GM21619 (cell line): Measurements from ENCODE around the gene ULK2.
"Not testable (repeated sequence)": the region's sequence is repeated elsewhere in the genome, so short reads cannot be mapped to it uniquely, and the experiment has no call there.

Experiments
- ATAC-seq: cut with Tn5 transposase; IDR thresholded peaks from one replicate; pipeline ENCODE4 v1.9.1; 2021; ENCODE audit not compliant: unreplicated experiment

ULK2 gene

DNA sequence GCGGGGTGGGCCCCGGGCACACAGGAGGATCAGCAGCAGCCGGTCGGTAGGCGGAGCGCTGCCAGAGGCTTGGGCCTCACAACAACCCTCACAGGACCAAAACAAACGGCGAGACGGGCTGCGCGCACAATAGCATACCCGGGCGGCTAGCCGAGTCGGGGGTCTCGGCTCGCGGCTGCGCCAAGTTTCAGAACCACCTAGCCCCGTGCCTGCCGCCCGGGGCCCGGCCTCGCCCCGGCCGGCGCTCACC, 732 bp downstream of the ULK2 start:
- ATAC-seq: no peak

DNA sequence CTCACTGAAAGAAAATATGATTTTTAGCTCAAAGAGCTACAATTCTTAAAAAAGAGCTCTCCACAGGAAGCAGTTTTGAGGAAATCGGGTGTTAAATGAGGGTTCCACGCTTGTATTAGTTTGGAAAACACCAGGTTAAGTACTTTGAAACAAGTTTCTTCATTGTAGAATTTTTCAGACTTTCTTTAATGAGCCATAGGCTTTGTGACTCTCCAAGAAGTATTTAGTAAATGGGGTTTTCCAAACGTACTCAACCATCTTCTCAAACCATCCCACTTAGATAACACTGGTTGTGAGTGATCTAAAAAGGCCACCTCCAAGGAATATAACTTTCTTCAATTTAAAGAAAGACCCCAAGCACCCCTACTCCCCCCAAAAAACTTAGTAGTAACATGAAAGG, 2.7 kb downstream of the ULK2 start:
- ATAC-seq: no peak

DNA sequence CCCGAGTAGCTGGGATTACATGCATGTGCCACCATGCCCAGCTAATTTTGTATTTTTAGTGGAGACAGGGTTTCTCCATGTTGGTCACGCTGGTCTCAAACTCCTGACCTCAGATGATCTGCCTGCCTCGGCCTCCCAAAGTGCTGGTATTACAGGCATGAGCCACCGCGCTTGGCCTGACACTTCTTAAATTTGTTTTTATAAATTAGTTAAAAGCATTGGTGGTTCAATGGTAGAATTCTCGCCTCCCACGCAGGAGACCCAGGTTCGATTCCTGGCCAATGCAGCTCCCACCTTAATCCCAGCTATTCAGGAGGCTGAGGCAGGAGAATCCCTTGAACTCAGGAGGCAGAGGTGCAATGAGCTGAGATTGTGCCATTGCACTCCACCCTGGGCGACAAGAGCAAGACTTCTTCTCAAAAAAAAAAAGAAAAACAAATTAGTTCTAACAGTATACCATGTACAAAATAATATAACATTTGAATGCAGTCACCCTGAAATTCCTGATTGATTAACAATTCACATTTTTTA, 7.0 kb downstream of the ULK2 start:
- not testable (repeated sequence) for ATAC-seq

DNA sequence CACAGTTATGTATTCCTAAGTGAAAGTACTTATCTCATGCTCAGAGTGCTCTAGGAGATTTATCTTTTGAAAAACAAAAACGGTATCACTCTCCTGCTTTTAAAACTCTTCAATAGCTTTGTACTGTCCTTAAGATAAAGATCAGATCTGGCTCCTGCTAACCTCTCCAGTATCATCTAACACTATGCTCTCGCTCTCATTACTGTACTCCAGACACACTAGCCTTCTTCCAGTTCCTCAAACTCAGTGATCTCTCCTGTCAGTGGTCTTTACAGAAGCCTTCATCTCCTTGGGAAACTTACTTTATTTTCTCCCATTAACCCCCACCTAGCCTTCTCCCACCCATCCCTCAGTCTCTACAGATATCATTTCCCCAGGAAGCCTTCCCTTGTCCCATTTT, 10.1 kb downstream of the ULK2 start:
- ATAC-seq: no peak

DNA sequence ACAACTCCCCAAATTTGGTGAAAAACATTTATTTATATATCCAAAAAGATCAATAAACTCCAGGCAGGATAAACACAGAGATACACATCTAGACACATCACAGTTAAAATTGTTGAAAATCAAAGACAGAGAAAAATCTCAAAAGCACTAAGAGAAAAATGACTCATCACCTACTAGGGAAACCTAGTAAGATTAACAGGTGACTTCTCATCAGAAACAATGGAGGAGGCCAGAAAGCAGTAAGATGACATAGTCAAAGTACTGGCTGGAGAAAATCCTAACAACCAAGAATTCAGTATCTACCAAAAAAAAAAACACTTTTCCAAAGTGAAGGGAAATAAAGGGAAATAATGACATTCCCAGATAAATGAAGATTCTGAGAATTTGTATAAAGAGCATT, 33.8 kb downstream of the ULK2 start:
- no peak for ATAC-seq

DNA sequence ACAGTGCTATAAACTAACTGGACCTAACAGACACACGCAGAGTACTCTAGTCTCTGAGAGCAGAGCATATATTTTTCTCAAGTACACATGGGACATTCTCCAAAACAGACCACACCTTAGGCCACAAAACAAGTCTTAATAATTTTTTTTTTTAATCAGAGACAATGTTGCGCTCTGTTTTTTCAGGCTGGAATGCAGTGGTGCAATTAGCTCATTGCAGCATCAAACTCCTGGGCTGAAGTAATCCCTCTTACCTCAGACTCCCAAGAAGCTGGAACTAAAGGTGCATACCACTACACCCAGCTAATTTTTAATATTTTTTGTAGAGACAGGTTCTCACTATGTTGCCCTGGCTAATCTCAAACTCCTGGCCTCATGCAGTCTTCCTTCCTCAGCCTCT, 37.7 kb downstream of the ULK2 start:
- no peak for ATAC-seq

DNA sequence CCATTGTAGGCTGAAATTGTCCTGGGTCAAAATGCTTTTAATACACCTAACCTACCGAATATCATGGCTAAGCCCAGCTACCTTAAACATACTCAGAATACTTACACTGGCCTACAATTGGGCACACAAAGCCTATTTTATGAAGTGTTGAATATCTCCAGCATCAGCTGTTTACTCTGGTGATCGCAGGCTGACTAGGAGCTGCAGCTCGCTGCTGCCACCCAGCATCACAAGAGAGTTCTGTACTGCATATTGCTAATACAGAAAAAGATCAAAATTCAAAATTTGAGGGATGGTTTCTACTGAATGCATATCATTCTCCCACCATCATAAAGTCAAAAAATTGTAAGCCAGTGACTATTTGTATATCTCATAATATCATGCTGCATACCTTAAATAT, 55.3 kb downstream of the ULK2 start:
- ATAC-seq: no peak

DNA sequence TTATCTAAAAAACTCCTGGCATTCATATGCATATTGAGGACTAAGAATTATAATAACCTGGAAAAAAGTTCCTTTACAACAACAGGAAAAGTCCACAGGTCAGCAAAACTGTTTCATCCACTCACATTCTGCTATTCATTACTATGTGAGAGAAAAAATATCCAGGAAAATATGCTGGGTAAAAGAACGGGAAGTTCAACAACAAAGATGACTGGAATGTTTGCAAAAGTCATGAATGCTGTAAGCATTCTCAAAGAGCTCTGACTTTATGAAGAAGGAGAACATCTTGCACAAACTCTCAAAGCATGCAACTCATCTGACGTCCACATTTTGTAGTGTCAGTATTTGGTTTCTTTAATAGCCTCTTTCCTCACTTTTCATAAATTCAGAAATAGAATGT, 62.7 kb downstream of the ULK2 start:
- no peak for ATAC-seq

DNA sequence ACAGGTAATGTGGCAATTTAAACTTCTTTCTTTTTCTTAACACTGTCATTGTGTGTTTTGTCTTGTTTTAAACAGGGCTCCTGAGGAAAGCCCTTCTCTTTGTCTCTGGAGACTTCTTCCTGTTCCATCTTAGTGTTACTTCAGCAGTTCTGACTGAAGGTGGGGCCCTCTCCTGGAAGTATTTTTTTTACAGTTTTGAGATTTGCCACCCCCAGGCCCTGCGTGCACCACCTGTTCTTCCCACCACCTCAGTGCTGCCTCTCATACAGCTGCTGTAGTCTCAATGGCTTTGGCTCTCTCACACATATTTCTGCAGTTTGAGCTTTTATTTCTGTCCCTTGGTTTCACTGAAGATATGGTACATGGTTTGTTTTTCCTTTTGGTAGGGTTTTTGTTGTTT, 67.2 kb downstream of the ULK2 start:
- ATAC-seq: no peak

DNA sequence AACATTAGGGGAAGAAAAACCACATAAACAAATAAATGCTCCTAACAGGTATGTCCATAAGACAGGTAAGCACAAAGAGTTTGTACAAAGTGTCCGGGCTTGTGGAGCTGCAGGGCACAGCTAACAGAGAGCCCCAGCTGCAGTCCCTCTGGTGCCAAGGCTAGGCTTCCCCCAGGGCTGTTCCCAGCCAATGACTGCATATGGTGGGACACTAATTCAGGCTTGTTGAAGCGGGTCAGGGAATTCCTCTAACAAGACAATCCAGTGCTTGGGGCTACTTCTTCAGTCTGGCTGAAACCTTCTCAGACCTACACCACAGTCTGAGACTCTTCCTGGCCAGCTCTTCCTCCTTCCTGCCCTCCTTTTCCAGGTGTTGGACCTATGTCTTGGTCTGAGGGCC, 67.9 kb downstream of the ULK2 start:
- no peak for ATAC-seq

DNA sequence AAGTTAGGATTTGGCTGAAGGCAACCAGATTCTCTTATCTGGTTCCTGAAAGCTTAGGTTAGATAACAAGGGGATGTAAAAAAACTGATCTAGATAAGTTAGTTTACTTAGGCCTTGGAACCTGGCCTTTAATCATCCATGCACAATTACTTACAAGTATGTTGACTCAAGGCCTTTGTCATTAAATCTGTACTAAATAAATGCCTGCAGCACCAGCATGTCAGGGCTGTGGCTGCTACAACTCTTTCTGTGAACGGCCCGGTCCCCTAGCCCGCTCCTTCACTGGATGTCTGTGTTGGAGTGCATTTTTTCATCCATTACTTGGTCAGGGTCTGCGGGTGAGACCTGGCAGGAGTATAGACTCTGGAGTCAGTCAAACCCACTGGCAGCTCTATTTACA, 71.3 kb downstream of the ULK2 start:
- ATAC-seq: no peak

DNA sequence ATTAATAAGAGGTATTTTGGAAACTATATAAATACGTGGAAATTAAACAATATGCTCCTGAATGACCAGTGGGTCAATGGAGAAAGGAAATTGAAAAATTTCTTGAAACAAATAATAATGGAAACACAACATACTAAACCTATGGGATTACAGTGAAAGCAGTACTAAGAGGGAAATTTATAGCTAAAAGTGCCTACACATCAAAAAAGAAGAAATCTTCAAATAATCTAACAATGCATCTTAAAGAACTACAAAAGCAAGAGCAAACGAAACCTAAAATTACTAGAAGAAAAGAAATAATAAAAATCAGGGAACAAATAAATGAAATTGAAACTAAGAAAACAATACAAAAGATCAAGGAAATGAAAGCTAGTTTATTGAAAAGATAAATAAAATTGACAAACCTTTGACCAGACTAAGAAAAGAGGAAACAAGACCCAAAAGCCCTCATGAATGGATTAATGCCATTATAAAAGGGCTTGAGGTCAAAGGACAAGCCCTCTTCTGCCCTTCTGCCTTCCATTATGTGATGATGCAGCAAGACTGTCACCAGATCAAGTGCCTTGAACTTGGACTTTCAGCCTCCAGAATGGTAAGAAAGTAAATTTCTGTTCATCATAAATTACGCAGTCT, 75.7 kb downstream of the ULK2 start:
- ATAC-seq: no peak

DNA sequence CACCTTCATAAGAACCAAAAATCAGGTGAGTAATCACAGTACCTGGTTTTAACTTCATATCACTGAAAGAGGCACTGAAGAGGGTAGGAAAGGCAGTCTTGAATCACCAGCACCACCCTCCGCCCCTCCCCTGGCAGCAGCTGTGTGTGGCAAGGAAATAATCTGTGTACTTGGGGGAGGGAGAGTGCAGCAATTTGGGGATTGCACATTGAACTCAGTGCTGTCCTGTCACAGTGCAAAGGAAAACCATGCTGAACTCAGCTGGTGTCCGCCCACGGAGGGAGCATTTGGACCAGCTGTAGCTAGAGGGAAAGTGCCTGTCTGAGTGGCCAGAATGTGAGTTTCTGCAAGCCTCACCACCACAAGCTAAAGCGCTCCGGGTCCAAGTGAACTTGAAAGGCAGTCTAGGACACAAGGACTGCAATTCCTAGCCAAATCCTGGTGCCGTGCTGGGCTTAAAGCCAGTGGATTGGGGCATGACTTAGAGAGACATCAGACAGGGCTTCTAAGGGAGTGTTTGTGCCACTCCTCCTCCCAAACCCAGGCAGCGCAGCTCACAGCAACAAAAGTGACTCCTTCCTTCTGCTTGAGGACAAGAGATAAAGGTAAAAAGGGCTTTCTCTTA, 79.9 kb downstream of the ULK2 start:
- ATAC-seq: no peak

DNA sequence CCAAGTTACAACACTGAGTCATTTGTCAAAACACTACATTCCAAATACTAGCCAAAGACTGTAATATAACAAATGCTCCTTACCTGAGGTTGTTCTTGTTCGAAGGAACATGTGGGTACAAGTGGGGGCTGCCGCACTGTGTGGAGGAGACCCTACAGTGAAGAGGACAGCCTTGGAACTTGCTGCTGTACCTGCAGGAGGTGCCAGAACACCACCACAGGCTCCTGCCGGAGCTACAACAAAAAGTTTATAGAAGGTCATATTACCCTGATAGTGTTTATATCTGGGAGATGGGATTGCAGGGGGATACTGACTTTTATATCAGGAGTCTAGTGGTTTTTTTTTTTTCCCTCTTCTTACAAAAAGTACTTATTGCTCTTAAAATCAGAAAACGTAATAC, 81.9 kb downstream of the ULK2 start:
- ATAC-seq: no peak

DNA sequence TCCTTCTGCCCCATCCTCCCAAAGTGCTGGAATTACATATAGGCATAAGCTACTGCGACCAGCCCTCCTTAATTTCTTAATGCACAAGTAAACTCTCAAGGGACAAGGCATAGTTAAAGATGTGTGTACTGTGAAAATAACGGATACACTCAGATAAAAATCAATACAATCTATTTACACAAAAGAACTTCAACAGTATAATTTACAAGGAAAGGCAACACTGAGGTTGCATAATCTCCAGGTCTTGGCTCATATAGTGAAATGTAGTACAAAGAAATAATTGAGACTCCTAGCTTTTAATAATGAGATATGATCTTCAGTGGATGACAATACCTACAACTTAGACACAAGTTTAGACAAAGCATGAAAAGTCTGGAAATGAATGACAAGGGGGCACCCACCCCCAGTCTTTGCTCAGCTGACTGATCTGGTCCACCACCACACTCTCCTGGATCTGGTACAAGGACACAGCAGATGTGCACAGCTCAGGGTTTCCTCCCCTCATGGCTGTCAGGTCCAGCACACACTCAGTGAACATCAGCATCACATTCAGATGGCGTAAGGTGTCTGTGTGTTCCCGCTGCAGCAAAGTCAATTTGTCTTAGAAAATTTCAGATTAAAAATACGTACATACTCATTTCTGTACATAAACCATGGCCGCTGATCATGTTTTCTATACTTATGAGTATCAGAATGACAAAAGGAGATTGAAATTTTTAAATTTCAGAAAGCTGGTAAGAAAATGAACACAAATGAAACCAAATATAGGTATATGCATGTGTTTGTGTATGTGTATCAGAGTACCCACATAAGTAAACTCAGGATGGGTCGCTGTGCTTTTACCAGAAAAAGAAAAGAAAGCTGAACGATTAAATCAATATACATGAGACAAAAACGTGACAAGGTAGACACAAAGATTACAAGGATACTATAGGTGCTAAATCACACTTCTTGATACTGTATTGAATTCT, 86.0 kb downstream of the ULK2 start:
- ATAC-seq: no peak

DNA sequence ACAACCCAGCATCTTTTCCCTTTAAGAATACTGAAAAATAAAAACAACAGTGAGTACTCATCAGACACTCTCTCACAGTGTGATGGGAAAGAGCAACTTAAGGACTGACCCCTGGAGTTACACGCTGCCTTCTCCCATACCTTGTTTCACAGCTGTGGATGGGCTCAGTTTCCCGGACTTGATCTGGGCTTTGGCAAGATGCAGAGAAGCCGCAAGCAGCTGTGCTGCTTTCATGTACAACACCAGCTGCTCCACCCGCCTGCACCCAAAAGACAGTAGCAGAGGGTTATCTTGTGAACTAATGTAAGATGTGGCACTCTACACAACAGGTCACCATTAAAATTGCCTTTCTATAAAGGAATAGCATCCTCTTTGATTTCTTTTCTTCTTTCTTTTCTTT, 86.9 kb downstream of the ULK2 start:
- no peak for ATAC-seq

DNA sequence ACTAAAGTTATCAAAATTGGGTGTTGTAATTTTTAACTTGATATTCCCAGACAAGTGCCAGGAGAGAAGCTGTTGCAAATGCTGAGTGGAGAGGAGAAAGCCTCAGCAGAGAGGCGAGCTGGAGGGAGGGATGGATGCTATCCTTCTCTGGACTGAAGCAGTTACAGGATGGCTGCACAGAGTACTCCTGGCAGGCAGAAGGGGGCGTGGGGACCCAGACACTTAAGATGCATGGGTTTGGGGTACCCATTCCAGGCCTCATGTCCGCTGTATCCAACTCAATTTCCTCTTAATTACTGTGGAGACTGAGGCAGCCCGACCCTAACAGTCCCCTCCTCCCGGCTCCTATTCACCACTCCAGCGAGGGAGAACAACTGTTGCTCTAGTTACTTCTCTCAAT, 94.2 kb downstream of the ULK2 start:
- ATAC-seq: no peak

DNA sequence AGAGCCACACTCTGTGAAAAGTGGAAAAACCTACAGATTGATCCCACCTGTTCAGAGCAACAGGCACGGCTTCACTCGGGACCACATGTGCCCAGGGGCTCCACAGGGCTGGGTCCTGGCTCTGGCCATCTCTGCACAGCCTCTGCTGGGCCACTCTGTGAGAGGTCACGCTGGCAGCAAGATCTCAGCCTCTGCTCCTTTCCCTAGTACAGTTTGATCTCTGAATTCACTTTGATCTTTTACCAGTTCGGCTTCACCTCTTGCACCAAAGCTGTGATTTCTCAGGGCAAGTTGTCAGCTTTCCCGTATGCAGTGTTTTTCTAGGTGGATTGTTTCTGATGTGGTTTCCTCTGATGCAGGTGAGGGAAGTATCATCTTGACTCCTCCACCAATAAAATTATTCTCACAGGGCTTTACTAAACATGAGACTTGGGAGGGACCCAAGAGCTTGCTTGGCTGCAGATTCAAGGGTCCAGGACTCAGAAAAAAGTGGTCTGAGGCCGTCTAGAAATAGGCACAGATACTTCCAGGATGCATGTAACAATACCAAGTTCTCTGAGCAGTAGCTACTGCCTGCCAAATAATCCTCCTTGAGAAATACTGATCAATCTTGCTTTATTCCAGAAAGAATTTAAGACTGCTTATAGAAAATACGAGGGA, 95.6 kb downstream of the ULK2 start:
- no peak for ATAC-seq

DNA sequence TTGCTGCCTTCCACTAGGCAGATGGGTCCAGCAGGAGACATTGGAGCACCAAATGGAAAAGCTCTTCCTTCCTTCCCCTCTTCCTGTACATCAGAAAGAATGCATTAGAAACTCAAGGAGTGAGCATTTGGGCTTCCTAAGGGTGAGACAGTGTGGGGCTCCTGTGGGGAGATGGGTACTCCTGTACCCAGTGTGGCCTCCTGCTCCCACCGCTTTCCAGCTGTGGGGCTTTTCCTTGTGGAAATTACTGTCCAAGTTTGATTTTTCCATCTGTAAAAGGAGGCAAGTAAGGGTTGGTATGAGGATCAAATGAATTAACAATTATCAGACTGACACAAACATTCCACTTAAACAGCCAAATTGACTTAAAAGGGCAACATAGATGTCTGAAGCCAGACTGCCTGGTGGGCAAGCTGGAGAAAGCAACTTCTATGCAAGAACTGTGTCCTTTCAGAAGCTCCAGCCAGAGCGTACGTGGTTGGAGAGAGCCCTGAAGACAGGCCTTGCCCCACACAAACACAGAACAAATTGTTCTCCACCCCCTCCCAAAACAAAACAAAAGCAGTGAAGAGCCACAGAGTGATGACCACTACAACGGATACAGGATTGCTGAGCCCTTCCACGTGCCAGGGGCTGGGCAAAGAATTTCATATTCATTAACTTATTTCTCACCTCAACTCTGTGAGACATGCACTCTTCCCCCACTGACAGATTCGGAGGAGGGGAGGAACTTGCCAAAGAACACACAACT, 96.6 kb downstream of the ULK2 start:
- ATAC-seq: no peak

DNA sequence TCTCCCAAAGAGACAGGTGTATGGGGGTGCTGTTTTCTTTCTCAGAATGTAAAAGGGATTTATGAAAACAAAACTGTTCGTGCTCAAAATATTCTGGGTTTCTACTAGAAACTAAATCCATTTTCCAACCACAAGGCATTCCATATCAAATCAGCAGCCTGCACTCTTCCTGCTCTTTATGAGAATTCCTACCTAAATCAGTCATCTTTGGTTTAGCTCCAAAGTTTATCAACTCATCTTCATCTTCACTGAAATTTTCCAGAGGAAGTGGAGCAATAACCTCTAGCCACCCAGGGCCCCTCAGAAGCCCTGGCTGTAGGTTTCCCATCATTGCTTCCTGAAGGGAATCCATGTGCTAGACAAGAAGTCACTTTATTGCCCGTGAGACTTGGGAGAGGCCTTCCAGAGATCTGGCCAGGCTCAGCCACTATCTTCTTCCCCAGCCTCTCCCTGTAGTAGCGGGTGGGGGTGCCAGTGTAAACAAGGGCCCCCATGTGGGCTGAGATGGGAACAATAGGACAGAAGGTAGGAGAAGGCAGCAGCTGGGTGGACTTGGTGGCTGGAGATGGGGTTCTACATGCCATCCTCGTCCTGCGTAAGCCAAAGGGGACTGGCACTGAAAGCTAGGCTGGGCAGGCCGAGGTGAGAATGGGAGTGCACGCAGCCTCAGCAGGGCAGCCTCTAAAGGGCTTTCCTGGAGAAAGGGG, 97.6 kb downstream of the ULK2 start:
- no peak for ATAC-seq
